Activated T-cell treated with anti-CD3 and anti-CD28 coated beads, Interleukin-2, amount 50 U/mL, for 1 hour (primary cell): Measurements from ENCODE around the gene APBA2.

Experiments
- DNase-seq: peaks from one replicate; pipeline ENCODE4 v3.0.0-alpha.2; 2020

APBA2 gene

DNA sequence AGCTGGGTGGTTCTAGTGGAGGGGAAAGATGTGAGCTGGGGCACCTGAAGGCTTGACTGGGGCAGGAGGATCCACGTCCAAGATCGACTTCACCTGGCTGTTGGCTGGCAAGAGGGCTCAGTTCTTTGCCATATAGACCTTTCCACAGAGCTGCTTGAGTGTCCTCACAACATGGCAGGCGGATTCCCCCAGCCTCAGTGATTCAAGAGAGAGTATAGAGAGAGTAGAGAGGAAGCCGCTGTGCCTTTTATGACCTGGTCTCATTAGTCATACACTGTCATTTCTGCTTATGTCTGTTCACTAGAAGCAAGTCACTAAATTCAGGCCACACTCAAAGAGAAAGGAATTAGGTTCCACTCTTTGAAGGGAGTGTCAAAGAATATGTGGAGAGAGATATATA, 101.6 kb downstream of the APBA2 start:
- DNase-seq = no peak

DNA sequence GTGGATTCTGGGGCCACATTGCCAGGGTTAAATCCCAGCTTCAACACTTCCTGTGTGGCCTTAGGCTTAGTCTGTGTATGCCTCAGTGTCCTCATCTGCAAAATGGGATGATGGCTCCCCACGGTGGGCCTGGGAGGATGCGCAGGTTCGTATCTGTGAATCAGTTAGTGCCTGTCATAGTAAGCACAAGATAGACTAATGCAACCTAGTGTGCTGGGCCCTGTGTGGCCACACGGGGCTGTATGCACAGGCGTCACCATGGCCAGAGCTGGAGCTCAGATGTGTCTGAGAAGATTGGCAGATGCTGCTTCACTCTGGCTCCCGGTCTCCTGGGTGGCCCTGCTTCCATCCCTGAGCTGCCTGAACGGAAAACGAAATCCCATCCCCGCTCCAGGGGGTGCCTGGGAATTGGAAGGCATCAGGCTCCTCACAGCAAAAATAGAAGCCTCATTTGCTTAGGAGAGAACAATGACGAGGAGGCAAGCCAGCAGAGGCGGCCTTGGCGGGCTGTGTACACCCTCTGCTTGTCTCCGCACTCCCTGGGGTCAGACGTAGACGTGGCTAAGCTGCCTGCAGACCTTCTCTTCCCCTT, 103.6 kb downstream of the APBA2 start:
- no peak for DNase-seq

DNA sequence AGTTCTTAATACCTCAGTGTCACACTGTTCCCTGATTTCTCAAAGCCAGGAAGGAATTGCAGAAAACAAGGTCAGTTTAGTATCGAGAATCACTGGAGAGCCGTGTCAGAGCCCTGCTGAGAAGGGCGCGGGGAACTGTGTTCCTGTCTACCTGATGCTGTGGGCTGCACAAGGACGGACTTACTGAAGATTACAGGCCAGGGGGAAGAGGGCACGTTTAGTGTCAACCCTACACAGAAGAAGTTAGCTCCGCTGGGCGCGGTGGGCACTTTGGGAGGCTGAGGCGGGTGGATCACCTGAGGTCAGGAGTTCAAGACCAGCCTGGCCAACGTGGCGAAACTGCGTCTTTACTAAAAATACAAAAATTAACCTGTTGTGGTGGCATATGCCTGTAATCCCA, 104.1 kb downstream of the APBA2 start:
- no peak for DNase-seq

DNA sequence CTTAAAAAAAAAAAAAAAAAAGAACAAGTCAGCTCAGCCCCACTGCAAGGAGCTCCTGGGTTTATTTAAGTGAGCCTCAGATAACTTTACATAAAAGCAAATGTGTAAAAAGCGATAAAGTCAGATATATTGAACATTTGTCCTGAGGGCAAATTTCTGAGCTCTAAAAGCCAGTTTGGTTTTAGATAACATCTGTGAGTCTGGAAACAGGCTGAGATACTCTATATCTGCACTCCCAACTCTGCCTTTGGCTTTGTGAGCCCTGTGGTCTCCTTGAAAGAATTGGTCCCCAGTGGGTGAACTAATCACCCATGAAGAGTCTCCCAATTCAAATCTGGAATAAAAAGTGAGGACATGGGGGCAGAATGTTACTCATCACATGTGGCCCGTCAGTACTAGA, 104.6 kb downstream of the APBA2 start:
- DNase-seq = no peak

- DNase-seq = no peak
Measured at GRCh38 chr15:28991236-28992171, 105.7 kb downstream of the APBA2 start.

GRCh38 chr15:28992336-28992864, 106.6 kb downstream of the APBA2 start:
- DNase-seq = no peak

GRCh38 chr15:28993051-28993719, 107.4 kb downstream of the APBA2 start:
- DNase-seq = no peak

DNA sequence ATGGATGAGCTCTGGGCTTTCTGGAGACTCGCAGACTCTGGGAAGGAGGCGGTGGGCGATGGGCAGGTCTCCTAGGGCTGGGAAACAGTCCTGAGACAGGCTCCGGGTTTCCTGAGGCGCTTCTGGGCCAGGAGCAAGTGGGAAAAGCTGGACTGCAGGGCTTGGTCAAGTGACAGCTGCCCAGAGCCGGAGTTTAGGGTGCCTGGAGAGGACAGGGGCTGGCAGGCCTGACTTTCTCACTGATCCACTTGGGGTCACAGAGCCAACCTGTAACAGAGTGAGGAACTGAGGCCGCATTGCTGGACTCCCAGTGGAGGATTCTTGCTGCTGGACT, 107.9 kb downstream of the APBA2 start:
- no peak for DNase-seq

GRCh38 chr15:28994142-28994830, 108.5 kb downstream of the APBA2 start:
- DNase-seq = no peak

DNA sequence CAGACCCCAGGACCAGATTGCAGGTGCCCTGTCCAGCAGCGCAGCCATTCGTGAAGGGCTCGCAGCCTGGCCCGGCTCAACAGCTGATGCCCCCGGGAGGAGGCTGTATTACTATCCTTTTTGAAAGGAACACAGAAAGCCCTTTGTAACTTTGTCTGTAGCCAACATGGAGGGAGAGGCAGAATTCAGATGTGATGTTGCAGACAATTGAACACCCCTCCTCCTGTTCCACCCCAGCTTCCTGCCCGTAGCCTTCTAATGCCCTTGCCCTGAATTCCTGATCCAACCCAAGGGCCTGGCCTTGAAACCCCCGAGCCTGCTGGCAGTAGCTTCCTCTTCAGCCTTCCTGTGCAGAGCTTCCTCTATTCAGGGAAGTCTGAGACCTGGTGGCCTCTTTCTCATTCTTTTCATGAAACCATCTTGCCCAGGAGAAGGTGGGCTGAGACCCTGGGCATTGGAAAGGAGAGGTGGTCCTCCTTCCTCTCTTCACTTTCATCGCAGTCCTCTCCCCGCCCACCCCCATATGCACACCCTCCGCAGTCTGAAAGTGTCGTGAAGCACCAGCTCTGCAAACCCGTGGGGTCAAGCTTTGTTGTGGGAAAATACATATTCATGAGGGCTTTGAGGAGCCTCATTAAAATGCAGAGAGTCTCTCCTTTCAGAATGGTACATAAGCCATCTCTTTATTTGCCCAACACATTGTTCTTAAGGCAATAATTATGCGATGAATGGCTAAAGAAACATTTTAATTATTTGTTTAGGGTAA, 109.2 kb downstream of the APBA2 start:
- DNase-seq = no peak

- no peak for DNase-seq
Measured at GRCh38 chr15:28995705-28996104, 109.9 kb downstream of the APBA2 start.

DNA sequence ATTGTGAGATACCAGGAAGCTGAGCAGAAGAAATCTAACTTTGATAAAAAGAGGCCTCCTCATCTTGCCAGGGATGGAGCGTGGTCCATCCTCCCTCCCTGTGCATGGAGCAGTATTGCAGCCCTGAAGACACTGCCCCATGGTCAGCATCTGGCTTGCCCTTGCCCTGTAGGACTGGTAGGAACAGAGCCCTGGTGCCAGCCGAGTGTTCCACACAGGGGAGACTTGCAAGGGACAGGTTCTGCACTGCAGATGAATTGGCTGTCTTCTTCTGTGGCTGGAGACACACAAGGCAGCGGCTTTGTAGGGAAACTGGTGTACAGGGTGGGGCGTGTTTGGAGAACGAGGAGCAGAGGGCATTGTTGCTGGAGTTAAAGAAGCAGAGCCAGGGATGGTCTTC, 110.5 kb downstream of the APBA2 start:
- no peak for DNase-seq

- no peak for DNase-seq
Measured at GRCh38 chr15:28996953-28997352, 111.2 kb downstream of the APBA2 start.

DNA sequence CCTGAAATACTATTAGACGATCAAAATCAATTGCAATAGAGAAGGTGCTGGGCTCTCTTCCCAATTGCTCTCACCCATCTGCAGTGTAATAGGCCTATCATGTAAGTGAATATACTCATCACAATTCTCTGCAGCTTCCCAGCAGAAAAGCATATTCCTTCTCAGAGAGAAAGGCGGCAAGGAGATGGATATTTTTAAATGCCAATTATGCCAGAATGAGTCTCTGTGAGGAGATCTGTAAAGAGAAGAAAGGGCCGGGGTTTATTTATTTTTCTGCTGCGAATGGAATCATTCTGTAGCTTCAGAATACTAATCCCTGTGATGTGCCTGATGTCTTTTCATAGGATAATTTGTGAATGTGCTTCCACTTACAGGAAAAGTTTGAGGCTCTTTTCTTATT, 112.0 kb downstream of the APBA2 start:
- no peak for DNase-seq

DNA sequence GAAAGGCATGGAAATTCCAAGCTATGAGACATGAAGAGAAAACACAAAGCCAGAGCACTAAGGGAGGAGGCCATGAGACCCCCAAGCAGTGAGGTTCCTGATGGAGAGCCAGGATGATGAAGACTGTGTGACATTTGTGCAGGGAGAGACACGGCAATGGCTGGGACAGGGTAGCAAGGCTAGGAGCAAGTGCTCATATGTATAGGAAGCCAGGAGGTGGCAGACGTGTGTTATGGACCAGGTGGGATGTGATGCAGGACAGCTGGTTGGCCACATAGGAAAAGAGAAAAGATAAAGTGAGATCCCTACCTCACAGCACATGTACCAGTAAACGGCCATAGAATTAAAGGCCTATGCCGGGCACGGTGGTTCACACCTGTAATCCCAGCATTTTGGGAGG, 112.7 kb downstream of the APBA2 start:
- DNase-seq = no peak

DNA sequence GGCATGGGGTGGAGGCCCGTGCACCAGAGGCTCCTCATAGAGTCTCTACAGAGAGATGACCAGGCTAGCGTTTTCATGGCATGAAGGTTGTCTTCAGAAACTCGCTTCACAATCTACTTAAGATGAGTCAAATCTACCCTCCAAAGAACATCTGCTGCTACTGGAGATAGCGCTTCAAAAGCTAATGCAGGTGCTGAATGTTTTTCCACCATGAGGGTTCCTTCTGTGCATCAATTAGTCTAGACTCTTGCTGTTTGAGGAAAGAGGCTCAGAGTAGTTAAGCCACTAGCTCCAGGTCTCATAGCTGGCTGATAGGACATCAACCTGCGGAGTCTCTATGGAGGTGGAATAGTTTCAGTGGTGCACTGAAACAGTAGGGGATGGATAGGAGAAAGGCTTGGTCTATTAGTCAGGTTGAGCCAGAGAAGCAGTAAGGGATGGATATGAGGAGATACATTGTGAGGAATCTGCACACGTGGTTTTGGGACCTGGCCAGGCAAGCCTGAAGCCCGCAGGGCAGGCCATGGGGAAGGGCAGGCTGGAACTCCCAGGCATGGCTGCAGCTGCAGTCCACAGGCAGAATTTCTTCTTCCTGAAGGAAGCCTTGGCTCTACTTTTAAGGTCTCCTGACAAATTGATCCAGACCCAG, 117.5 kb downstream of the APBA2 start:
- DNase-seq = no peak

GRCh38 chr15:29003840-29004233, 118.1 kb downstream of the APBA2 start:
- DNase-seq = no peak

- DNase-seq = no peak
Measured at GRCh38 chr15:29005931-29006330, 120.2 kb downstream of the APBA2 start.

GRCh38 chr15:29008846-29009245, 123.1 kb downstream of the APBA2 start:
- DNase-seq = no peak

DNA sequence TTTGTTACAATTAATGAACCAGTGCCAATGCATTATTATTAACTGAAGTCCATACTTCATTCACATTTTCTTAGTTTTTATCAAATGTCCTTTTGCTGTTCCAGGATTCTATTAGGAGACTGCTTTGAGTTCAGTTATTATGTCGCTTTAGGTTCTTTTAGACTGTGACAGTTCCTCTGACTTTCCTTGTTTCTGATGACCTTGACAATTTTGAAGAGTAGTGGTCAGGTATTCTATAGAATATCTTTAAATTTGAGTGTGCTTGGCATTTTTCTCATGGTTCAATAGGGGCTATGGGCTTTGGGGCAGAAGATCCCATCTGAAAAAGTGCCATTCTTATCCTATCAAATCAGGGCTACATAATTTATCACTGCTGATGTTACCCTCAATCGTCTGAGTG, 126.3 kb downstream of the APBA2 start:
- DNase-seq = no peak

GRCh38 chr15:29014493-29014892, 128.7 kb downstream of the APBA2 start:
- DNase-seq = no peak

DNA sequence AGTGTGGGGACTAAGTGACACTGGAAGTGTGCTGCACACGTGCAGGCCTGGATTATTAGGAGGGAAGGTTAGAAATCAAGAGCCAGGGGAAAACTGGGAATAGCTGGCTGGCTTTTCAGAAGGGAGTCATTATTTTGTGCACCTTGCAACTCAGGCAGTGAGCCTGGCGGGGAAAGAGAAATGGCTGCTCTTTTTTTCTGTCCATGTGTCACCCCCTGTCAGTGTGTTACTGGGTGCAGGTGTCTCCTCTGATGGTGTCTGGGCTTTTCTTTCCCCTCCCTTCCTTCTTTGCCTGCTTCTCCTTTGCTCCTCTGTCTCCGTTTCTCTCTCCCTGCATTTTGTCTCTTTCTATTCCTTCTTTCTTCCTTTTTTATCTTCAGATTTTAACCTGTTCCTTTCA, 130.7 kb downstream of the APBA2 start:
- no peak for DNase-seq
